H4 (cell line): ENCODE data around the gene GHITM. TPM values are rescaled to one million over a fixed set of nuclear protein-coding genes. Genes with fewer than 3 reads are reported as not detected.
"Not testable (repeated sequence)": the region's sequence is repeated elsewhere in the genome, so short reads cannot be mapped to it uniquely, and the experiment has no call there.

Experiments
- DNase-seq: peaks from one replicate; pipeline ENCODE4 v3.0.0-alpha.2; 2015; ENCODE audit warnings: low spot score
- total RNA-seq: library from RNA; depleted of rRNA; stranded (reverse); fragments of >200 nt; shearing (Covaris generic); gene quantifications from 2 replicates; pipeline ENCODE4 v1.2.3, GENCODE V29; 2014

GHITM gene
- total RNA-seq, 1 experiment from 2014 or later = 260 TPM

DNA sequence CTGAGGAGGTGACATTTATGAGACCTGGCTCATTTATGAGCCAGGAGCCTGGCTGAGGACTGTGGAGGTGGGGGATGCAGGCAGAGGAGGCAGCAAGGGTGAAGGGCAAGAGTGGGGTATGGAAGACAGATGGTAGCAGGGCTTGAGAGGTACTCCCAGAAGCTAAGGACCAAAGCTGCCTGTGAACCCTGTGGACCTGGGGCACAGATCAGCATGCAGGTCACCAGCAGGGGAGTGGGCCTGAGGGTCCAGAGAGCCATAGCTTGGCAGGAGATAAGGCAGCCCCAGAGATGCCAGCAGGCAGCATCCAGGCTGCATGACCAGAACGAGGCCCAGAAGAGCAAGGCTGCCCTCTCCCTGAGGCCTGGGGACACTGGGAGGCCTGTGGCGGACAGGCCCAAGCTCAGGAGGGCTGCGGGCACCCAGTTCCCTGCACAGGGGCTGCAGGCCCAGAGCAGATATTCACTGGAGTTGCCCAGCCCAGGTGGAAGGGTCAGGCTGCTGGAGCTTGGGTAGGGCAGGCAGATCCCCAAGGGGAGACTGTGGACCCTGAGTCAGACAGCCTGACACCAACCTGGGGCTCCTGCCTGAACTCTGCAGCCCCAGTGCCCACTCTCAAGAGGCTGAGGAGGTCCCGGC is 37.6 kb downstream of the GHITM start:
- no peak for DNase-seq

DNA sequence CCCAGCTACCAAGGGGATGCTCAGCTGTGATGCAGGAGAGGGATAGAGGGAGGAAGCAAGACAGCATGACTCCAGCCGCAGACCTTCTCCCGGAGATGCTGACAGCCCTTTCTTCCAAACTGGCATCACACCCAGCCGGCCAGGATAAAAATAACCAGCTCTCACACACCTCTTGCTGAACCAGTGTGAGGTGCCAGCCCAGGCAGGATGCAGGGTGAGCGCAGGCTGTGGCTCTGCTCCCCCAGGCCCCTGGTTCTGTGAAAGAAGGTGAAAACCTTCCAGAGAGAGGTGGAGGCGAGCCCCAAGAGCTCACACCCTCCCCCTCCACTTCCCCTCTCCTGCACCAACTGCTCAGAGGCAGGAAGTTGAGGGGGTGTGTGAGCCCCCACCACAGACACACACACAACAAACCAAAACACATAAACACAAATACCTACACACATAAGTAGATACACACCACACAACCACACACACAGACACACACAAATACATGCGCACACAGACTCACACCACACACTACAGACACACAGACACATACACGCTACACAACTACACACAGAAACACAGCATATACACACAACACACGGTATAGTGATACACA is 38.3 kb downstream of the GHITM start:
- no peak for DNase-seq

DNA sequence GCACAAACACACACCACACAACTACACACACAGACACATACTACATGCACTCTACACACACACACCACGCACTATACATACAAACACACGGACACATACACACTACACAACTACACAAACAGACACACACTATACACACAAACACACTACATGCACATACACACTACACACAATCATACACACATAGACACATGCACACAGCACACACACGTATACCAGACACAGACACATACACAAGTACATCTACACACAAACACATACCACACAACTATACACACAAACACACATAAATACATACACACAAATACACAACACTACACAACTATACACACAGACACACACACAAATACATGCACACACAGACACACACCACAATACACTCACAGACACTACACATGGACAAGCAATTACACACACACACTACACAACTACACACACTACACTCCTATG is 38.9 kb downstream of the GHITM start:
- DNase-seq = no peak

DNA sequence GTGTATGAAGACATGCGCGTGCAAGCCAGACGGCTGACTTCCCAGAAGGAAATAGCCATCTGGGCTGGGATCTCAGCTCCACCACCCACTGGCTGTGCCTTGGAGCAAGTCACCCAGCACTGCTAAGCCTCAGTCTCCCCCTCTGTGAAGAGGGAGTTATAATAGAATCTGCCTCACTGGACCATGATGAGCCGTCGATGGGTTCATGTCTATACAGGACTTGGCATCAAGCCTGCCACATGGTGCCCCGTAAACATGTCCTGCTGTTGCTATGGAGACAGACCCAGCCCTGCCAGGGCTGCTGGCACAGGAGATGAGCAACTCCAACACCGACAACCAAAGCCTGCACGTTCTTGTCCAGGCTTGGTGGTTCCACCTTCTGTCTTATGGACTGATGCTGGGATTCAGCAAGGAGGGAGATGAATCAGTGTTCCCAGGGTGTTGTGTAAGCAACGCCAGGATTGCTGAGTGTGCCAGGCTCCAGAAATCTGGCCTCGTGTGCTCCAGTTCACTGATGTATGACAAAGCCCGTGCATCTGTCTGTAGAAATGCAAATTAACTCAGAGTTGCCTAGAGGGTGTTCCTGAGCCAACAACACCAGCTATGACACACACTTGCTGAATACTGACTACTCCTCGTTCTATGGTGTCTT is 39.9 kb downstream of the GHITM start:
- DNase-seq = peak; percentile 27

DNA sequence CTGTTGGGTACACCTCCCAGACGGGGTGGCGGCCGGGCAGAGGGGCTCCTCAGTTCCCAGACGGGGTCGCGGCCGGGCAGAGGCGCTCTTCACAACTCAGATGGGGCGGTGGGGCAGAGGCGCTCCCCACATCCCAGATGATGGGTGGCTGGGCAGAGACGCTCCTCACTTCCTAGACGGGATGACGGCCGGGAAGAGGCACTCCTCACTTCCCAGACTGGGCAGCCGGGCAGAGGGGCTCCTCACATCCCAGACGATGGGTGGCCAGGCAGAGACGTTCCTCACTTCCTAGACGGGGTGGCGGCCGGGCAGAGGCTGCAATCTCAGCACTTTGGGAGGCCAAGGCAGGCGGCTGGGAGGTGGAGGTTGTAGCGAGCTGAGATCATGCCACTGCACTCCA is 41.1 kb downstream of the GHITM start:
- not testable (repeated sequence) for DNase-seq

DNA sequence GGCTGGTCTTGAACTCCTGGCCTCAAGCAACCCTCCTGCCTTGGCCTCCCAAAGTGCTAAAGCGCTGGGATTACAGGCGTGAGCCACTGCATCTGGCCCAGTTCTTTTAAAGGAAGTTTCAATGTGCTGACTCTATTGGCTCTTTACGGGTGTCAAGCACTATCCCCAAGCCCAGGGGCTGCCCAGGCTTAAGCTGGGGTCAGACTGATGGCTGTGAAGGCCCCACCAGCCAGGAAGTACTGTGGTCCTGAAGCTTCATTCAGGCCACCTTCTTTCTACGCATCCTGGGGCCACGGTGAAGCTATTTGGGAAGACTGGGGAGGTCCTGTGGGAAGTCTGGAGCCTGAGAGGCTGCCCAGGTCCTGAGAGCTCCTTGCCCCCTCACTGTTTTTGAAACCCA is 42.3 kb downstream of the GHITM start:
- no peak for DNase-seq

DNA sequence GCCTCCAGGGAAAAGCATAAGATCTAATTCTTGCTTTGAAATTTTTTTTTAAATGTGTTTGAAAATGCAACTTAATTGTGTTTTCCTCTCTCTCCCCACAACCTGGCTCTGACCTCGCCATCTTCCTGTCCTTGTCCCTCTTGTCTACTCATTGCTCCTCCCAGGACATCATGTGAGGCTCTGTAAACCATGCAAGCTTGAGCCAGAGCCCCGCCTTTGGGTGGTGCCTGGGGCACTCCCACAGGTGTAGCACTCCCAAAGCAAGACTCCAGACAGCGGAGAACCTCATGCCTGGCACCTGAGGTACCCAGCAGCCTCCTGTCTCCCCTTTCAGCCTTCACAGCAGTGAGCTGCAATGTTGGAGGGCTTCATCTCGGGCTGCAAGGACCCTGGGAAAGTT is 45.2 kb downstream of the GHITM start:
- no peak for DNase-seq

DNA sequence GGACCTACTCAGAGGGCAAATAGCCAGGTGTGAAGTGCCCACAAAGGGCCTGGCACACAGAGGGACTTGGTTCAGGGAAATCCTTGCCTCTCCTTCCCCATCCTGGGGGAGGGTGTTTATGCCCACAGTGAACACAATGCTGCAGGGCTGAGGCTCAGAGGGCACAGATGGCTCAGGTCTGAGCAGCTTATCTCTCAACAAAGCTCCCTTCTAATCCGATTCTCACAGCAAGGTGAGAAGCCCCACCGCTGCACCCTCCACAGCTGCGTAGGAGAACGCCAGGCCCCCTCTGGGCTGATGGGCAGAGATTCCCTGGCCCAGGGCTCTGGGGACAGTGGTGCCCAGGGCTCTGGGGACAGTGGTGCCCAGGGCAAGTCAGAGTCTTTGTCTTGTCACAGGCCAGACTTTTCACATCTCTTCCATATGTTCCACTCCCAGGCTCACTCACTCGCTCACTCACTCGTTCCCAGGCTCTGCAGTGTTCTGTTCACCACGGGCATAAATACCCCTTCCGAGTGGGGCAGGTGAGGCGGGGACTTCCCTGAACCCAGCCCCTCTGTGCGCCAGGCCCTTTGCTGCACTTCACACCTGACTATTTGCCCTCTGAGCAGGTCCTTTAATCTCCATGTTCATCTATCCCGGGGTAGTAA is 46.3 kb downstream of the GHITM start:
- no peak for DNase-seq

DNA sequence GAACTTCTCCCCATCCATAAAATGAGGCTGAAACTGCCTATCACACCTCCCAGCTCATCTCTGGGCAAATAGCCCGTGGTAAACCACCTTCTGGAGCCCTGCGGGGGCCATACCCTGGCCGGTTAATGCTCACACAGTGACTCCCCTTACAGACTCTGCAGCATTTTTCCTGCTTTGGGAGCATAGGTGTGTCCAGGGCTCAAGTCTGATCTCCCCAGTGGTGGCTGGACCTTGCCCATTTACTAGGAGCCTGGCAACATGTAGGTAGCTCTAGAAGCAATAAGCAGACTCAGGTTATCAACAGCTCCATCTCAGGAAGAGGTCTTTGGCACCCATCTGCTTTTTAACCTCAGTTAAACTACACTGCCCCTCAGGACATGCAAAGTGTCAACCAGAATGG is 49.5 kb downstream of the GHITM start:
- no peak for DNase-seq

DNA sequence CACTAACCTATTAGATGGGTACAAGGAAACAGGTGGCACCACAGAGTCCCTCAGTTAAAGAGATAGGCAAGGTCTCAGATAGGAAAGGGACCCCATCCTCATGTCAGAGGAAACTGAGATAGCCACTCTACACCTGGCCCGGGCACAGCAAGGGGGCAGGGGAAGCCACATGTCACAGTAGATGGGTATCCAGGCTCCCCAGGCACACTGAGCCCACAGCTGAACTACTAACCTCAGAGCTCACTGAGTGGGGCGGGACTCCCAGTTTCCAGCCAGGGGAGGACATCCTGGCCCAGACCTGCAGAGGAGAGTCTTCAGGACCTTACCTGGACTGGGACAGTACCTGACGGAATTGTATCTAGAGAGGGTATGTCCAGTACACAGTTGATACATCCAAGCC is 51.3 kb downstream of the GHITM start:
- DNase-seq = no peak

DNA sequence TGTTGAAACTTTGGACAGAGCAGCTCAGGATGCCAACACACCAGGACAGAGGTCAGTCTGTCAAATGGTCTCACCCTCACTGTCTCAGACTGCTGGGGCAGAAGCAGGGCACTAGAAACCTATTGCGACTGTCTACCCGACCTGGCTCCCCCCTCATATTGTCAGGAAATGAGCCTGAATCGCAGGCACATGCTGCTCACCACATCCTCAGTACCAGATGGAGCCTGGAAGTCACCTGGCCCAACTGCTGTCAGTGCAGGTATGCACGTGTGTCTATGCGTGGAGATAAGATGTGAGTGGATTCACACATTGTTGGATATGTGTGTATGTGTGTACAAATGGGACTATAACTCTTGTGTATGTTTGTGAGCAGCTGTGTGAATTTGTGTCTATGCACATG is 51.8 kb downstream of the GHITM start:
- no peak for DNase-seq

DNA sequence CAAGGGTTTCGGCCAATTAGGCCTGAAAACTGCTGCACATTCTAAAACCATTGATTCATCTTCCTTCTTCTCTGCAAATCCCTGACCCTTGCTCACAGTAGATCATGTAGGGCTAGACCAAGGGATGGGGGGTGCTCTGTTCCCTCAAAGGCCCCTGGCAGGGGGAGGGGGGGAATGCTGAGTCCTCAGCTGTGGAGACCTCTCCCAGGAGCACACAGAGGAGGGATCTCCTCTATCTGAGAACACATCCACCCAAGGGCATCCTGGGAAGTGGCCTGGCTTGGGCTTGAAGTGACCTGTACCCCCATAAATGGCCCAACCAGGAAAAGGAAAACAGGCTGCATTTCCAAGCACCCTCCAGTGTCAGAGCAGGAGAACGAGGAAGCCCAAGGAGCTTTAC is 54.0 kb downstream of the GHITM start:
- no peak for DNase-seq

DNA sequence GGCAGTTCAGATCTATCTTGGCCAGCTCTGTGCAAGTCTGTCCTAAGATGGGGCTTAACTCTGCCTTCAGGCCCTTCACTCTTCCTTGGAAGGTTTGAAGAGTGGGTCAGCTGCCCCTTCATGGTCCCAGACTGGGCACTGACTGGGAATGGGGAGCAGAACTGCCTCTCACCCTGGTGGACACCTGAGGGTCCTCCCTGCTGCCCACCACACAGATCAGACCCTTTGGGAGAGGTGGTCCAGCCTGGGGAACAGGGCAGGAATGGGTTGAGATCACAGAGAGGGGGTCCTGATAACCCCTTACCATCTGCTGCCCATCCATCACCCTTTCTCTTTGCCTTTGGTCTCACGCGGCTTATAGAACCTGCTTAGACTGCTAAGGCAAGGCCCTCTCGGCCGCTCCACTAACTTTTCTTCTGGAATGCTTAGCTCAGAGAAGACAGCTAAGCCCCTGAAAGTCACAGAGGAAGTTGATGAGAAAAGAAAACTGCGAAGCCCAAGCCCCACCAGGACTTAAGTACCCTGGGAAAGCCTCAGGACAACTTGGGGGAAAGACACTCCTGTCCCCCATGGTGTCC is 54.6 kb downstream of the GHITM start:
- DNase-seq = no peak

DNA sequence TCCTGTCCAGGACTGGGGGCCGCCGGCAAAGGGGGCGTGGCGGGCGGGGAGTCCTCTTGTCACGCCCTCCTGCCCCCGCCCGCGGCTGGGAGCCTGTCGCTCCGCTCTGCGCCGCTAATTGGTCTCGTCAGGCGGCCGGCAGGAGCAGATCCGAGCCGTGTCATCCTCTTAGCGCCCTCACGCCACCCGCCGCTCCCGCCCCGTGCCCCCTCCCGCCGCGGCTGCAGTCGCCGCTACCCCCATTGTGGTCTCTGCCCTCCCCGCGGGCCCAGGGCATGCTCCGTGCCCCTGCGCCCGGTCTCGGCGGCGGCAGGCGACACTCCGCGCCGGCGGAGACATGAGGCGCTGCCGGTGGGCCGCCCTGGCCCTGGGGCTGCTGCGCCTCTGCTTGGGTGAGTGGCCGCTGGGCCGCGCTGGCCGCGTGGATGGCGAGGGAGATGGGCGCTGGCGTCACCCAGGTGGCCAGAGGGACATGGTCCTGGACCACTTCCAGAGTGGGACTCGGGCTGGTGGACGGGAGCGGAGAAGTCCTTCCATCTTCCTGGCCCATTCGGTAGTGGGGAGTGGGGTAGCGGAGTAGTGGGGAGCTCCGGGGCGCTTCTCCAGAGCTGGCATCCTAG is 55.2 kb downstream of the GHITM start, which contains the start of gene CDHR1:
TSS of gene CDHR1 (plus strand) at position 114 of the 620 bp plus-strand sequence. CDS start at position 338, 224 bp downstream.
- no peak for DNase-seq

DNA sequence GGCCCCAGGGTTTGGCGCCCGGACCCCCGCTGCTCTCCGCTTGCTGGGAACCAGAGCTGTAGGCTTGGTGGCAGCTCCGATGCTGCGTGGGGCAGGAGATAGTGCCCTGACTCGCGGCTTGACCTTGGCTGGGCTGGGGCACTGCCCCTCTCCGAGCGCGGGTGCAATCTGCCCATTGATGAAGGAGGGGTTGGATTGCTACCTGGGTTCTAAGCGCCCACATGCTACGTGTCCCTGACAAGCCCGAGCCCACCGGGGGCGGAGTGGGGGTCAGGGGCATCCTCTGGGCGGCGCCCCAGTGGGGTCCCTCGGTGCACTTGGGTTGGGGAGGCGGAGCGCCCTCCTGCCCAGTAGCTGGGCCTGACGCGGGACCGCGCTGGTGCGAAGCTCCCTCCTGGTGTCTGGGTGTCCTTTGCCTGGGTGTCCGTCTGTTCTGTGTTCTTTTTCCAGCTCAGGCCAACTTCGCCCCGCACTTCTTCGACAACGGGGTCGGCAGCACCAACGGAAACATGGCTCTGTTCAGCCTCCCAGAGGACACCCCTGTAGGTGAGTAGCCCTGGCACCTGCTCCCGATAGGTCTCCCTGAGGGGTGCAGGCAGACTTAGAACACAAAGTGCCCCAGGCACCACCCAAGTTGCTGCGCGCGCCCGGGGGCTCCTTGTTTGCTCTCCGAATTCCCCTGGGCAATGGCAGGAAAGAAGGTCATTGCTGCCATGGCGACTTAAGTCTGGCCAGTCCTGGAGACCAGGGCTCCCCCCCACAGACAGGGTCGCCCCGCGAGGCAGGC is 55.9 kb downstream of the GHITM start:
- no peak for DNase-seq

DNA sequence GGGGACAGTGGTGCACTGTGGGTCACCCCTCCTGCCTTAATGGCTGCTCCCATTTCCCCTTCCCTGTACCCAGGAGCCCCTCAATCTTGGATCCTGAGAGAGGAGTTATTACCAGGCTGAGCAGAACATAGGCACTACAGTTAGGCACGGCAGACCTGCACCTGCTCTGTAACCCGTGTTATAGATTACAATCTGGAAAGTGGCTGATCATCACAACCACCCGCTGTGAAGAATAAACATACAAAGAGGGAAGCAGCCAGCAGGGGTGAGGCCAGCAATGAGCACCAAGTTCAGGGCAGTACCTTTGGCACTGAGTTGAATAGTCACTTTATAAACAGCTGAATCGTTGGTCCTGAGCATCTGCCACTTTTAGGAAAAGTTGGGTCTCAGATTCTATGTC is 56.8 kb downstream of the GHITM start:
- no peak for DNase-seq

DNA sequence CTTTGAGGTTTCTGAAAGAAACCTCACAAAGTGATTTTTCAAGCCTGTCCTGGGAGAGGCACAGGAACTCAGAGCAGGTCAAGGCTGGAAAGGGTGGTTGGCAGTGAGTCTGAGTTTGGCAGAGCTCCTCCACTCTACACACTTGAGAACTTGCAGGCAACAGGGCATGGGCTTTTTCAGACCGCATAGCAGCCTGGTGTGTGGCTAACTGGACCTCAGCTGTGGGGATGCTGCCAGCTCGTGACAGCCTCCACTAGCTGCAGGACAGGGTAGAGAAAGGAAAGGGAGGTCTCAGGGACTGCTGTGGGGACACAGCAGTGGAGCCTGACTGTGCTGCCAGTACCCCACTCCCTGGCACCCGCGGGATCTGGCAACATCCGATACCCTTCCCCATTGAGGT is 57.6 kb downstream of the GHITM start:
- no peak for DNase-seq

DNA sequence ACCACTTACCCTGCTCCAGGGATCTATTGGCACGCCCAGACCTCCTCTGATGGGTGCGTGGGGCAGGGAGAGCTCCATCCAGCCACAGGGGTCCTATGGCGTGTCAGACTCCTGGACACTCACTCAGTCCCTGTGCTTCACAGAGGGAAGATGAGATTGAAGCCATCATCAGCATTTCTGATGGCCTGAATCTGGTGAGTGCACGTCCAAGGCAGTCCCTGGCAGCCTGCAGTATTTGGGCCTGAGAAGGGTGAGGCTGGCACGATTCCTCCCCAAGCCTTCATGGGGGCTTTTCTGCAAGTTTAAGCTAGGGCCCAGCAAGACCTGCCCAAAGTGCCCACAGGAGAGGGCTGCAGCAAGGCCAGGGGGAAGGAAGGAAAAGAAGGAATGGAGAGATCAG is 58.3 kb downstream of the GHITM start:
- no peak for DNase-seq

DNA sequence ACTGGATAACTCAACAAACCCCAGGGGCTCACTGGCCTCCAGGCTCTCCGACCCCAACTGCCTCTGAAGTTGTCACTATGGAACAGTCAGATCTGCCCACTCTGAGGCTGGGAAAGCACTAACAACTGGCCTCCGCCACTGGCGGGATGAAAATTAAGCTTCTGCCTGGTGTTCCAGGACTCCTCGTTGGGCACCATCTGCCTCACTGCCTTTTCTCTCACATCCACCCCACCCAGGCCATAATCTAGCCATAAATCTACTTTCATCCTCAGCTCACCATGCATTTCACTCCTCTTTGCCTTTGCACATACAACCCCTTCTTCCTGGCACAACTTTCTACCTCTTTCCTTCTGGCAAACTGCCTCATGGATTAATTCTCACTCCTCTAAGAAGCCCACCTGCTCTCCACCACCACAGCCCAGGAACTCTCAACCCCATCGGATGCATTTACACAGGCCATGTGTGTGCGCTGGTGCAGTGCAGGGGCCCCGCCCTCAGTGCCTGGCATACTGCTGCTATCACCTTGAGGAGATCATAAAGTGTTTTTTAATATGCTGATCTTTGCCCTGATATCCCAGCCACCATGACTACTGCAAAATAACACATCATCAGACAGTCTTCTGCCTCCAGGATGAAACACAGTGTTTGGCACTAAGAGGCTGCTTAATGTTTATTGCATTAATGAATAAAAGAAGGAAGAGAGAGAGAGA is 59.1 kb downstream of the GHITM start:
- DNase-seq = no peak

DNA sequence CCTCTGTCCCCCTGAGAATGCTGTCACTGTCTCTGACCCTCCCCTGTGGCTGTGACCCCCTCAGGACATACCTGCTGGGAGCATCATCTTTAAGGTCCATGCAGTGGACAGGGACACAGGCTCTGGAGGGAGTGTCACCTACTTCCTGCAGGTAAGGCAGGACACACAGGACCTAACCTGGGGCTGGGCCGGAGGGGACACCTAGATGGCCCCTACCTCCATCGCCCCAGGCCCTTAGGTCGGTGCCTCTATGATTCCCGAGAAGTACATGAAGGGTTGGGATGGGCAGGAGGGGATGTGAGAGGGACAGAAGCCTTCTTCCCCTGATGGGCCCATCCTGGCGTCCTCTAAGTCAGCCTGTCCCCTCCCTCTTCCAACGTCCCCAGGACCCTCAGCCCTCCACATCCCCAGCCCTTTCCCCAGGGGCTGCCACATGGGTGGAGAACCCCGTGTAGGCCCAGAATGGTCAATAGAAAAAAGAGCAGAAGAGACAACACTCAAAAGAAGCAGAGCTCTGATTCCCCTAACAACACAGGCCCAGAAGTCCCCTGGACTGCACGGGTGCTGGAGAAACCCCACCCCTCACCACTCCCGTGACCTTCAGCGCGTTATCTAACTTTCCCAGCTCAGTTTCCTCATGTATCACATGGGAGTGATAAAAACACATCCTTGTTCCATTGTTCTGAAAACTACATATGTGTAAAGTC is 61.4 kb downstream of the GHITM start:
- DNase-seq = no peak
